LNCAP (cell line): ENCODE measurements around the gene SLC22A8.
A peak's percentile ranks its signal among the peaks of the same experiment; 100 is the strongest.

Source experiments
- TF ChIP-seq, protein P1 (sequence below): fragments of 450-650 bp; IDR thresholded peaks from 2 replicates; pipeline ENCODE4 v1.5.1; 2017; ENCODE audit warnings: mild to moderate bottlenecking

SLC22A8 gene

GRCh38 chr11:63020671-63021291 lies 5.1 kb upstream of the SLC22A8 start:
- TF ChIP-seq, protein P1, sequence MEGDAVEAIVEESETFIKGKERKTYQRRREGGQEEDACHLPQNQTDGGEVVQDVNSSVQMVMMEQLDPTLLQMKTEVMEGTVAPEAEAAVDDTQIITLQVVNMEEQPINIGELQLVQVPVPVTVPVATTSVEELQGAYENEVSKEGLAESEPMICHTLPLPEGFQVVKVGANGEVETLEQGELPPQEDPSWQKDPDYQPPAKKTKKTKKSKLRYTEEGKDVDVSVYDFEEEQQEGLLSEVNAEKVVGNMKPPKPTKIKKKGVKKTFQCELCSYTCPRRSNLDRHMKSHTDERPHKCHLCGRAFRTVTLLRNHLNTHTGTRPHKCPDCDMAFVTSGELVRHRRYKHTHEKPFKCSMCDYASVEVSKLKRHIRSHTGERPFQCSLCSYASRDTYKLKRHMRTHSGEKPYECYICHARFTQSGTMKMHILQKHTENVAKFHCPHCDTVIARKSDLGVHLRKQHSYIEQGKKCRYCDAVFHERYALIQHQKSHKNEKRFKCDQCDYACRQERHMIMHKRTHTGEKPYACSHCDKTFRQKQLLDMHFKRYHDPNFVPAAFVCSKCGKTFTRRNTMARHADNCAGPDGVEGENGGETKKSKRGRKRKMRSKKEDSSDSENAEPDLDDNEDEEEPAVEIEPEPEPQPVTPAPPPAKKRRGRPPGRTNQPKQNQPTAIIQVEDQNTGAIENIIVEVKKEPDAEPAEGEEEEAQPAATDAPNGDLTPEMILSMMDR, result peak; percentile 49

DNA sequence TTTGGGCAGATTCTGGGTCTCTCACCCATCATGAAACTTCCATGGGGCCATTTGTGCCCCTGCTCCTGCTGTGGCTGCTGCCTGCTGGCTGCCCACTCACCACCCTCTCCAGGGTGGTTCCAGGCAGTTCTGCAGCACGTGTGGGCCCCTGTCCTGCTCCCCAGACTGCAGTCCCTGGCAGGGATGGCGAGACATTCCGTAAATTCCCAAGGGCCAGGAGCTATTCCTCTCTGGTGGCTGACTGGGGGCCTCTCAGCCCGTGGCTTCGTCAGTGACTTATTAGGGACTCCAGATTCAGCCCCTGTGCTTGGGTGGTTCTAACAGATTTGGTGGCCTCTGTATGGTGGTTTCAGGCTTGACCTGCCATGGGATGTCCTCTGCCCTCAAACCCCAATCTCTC lies 3.9 kb upstream of the SLC22A8 start:
- TF ChIP-seq, protein P1, result no peak

- TF ChIP-seq, protein P1, result no peak
Measured at GRCh38 chr11:63017306-63017974, 1.8 kb upstream of the SLC22A8 start.

DNA sequence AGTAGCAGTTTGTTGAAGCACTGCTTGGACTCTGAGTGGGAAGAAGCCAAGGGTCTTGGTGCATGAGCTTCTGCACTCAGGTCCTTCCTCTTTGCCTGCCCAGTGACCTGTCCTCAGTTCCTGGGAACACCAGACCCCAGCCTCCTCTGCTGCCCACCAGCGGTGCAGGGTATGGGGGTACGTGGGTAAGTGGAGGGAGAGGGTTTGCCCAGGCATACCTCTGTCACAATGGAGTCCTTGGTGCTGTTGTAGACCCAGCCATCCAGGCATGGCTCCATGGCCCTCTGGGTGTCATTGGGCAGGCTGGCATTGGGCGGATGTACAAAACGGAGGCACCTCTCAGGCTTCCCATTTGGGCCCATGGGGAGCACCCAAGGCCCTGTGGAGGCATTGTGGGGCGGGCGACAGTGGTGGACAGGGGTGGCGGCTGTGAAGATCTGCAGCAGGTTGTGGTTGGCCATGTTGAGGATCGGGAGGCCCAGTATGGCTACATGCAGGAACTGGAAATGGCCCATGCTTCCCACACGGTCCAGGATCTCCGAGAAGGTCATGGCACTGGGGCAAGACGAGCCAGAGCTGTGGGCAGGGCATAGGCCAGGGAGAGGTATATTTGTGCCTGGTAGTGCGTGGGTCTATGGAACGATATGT lies 1.1 kb downstream of the SLC22A8 start:
- TF ChIP-seq, protein P1, result no peak

DNA sequence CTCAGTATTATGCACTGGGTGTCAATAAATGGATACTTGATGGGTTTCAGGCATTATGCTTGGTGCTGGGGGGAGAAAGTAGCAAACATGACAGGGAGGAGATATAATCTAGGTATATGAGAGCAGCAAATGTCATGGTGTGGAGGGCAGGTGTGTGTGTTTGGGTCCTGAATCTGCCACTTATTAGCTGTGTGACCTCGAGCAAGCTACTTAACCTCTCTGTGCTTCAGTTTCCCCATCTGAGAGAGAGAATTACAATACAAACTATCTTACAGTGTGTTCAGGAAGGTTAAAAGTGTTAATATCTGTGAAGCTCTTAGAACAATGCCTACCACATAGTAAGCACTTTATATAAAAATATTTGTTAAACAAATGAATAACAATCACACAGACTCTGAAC lies 2.8 kb downstream of the SLC22A8 start:
- TF ChIP-seq, protein P1, result no peak

DNA sequence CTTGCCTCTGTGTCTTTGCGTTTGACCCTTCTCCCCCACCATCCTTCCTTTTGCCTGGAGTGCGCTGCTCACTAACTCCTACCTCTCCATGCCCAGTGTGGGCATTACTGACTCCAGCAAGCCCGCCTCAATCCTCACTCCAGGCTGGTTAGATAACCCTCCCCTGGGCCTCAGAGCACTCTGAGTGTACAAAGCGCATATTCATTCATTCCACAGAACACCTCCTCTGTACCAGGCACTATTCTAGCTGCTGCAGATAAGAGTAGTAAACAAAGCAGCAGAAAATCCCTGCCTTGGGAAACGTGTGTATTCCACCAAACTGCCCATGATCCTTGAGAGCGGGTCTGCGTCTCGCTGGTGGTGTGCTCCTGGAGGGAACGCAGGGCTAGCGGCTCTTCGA lies 3.2 kb downstream of the SLC22A8 start:
- TF ChIP-seq, protein P1, result no peak

- TF ChIP-seq, protein P1, result no peak
Measured at GRCh38 chr11:63010934-63011439, 4.7 kb downstream of the SLC22A8 start.
